NCI-H1417 treated with DMSO at 0.1 percent for 48 hours (cell line): Measurements from ENCODE around the gene GPX8.

Experiments used
- DNase-seq: peaks from one replicate; lab custom pipeline; 2025; lab: John Stamatoyannopoulos, UW

Gene GPX8, protein sequence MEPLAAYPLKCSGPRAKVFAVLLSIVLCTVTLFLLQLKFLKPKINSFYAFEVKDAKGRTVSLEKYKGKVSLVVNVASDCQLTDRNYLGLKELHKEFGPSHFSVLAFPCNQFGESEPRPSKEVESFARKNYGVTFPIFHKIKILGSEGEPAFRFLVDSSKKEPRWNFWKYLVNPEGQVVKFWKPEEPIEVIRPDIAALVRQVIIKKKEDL

DNA sequence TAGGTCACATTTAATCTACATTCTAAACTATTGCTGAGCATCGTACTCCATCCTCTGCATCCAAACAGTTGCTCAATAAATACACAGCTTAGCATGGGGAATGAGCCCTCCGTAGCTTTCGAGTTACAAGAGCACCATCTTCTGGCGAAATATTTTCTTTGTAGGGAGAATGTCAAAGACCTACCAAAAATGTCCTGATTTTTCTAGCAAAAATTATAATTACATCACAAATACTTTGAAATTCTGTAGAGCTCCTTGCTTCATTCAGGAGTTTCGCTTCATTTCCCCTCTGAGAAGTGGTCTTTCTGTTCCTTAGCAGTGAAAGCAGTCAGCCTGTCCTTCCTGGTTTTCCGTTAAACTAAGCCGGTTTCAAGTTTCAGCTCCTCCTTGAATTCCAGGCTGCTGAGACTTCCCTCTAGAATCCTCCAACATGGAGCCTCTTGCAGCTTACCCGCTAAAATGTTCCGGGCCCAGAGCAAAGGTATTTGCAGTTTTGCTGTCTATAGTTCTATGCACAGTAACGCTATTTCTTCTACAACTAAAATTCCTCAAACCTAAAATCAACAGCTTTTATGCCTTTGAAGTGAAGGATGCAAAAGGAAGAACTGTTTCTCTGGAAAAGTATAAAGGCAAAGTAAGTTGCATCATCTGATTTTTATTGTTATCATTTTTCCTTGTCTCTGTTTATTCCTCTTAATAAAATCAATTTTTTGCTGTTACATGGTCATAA lies at the start of gene GPX8:
GPX8 (plus strand) TSS at position 409 of the 730 bp plus-strand sequence; CDS start at position 431, 22 bp downstream.
- no peak for DNase-seq

DNA sequence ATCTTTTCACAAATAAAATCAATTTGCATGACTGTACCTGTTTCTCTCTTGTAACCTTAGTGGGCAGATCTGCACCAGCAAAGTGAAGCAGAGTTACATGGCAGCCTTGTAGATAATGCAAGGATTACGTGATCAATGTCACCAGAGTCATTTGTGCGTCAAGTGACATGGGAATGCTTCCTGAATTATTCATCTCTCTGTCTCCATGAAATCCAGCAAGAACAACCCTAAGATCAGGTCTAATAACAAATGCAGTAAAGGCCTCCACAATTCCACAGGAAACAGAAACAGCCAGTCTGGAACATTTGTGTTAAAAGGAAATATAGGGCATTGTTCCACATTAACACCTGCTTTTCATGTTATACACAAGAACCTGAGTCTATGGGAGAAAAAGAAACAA lies 49.8 kb upstream of the GPX8 start:
- DNase-seq, result no peak

DNA sequence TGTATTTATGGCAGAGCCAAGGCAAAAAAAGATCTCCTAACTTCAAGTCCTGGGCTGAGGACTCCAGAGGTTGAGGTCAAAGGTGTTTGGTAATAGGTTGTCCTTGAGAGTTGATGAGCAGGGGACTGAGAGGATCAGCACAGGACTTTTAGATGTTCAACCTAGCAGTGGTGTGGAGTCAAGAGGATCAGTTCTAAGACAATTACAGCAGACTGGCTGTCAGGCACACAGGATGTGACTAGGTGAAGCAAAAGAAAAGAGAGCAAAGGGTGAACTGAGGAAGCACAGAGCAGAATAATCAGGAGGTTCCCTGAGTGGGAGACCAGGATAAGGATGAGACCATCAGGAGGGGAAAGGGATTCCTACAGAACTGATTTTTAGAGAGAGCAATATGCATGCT lies 46.6 kb upstream of the GPX8 start:
- no peak for DNase-seq

DNA sequence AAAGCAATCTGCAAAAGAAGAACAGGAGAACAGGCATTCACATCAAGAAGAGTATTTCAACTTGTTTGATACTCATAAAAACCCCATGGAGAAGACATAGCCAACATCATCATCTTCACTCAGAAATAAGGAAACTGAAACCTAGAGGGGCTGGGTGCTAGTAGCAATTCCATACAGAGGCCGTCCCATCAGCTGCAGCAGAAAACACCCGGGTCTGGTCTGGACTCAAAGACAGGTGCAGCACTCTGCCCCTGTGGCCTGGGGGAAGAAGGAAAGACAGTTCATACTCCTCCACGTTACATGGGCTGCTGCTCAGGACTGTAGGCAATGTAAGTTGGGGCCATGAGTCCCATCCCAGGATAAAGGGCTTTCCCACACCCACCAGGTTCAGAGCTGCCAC lies 45.9 kb upstream of the GPX8 start:
- no peak for DNase-seq

DNA sequence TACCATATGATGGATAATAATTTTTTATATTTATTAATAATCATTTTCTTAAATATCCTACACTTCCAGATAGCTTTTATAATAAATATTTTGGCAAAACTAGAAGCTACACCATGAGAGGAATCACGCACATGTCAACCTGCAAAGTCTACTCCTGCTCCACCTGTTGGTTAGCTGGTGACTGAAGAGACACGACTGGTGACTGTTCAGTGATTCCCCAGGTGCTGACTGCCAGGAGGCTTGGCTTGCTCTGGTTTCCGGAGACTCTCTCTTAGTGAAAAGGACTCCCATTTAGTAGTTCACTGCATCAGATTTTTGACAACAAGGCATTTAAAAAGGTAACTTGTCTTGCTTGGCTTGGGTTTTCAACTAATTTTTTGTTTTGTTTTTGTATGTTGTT lies 36.6 kb upstream of the GPX8 start:
- no peak for DNase-seq

DNA sequence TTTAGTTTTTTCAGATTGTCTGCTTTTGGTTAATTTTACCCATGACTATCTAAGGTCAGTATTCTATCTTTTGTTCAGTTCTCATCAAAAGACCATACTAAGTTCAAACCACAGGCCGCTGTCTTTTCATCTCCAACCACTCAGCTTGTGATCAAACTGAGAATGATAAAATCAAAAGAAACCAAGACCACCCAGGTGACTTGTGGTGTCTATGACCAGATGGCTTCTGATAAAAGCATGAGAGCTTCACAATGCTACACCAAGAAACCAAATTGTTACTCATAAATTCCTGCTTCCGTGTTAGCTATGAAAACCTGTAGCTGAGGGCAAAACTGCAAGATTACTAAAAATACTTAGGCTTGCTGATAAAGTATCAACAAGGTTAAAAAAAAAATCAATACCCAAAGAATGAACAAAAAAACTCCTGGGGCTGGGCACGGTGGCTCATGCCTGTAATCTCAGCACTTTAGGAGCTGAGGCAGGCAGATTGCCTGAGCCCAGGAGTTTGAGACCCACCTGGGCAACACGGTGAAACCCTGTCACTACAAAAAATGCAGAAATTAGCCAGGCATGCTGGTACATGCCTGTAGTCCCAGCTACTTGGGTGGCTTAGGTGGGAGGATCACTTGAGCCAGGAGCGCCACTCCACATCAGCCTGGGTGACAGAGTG lies 25.8 kb upstream of the GPX8 start:
- DNase-seq, result no peak

DNA sequence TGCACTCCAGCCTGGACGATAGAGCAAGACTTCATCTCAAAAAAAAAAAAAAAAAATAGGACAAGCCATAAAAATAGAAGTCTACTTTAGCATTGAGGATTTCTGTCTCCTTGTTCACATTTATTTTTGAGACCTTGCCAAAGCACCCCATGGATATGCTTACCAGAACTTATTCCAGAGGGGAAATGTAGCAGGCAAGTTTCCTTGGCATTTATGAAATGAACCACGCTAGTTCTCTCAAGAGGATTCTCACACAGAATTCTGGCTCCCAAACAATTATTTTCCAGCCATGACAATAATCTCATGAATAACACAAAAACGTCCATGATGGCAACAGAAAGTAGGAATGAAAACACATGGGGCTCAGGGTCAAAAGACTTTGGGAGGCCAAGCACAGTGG lies 23.4 kb upstream of the GPX8 start:
- no peak for DNase-seq

DNA sequence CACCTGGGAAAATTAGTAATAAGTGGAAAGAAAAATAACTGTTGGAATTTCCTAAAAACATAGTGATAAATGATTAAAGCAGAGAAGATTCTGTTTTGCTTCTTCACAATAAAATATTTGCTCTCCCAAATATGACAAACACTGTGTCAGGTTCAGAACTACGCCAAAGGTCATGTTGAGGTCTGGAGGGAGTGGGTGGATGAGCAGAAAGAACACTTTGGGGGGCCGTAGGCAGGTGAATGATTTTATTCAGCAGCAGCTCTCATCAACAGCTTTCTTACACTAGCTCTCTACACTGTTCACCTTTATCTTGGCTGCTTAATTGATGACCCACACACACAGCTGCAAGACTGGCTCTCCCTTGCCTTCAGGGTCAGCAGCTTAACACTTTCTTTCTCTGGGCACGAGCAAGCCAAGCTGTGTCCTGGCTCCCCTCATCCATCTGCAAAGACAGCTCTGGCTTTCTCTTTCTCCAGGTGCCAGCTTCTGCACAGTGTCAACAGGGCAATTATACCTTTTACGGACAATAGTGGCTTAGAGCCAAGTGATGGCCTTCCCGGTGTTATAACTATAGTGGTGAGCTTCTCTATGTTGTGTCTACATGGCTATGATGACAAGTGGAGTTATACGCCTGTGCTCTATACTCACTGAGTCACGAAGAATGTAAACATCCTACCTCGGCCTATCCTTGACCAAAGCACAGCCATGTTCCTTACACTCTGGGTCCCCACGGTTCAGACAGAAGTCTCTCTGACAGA lies 18.9 kb upstream of the GPX8 start:
- no peak for DNase-seq

DNA sequence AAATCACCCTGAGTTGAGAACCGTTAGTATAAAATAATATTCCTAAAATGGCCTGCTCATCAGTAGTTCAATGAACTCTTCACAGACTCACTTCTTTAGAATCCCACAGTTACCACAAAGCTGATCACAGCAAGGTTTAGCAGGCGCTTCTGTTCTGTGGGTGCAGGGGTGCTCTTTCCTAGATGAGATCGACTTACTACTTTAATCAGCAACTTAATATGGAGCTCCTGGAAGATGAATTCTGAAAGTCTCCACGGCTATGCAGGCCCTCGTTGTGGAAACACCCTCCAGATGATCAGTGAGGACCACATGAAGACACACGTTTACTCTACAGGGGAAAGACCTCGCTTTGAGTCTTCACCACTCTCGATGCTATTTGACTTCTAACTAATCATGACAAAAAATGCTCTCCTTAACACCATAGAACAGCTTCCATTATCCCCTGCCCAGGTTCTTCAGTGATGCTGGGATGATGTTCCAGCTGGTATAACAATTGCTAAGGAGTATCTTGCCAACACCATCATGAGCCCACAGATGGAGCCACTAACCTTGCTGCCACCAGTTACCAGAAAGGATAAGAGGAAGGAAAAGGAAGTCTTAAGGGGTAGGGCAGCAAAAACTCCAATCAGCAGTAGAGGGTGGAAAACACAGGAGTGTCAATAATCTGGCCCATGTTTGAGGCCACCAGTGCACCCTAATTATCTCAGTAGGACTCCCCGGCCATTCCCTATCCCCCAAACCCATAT lies 17.9 kb upstream of the GPX8 start:
- no peak for DNase-seq

DNA sequence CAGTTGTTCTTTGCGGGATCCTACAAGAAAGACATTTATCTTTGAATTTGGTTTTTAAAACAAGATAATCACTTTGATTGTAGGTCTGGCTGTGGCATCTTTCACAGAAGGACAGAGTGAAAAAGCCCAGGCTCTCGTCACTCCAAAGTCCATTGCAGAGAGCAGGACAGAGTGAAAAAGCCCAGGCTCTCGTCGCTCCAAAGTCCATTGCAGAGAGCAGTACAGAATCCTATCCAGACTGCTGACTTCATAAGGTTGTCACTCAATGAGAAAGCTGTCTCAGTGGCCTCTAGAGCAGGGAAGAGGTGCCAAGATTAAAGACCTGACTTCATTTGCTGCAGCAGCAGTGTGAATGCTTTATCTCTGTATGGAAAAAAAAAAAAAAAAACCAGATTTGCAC lies 16.3 kb upstream of the GPX8 start:
- DNase-seq, result no peak

DNA sequence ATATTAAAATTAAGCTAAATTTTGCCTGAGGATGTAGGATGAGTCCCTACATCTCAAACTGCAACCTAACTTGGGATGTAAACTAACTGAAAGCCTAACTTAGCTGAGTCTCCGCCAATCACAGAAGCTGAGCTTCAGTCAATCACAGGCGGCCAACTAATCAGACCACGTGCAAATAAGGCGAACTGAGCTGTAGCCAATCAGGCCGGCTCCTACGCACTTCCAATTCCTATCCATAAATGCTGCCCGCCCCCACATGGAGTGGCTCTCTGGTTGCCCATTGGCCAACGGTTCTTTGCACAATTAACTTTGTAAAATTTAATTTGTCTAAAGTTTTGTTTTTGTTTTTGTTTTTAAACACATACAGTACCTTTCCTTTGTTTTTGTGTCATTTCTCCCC lies 13.9 kb upstream of the GPX8 start:
- no peak for DNase-seq

DNA sequence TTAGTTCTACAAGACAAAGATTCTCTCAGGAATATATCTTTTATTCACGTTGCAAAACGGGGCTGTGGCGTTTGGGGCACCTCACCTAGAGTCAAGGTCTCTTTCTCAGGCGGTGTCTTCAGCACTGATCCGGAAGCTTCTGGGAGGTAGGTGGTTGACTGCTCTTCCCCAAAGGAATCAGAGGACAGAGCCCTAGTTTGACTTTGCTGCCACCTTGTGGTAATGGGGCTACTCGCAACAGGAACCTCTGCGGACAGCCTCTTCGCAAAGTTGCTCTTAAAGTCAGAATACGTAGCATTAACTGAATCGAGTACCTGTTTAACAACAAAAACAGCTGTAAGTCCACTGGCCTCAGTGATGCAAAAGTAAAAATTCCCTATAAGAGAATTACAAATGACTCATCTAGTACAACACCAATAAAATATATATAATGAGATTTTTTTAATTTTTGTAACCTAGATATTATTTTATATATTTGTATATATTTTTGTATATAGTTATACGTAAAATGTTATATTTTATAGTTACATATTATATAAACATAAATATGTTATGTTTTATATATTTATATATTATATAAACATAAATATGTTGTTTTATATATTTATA lies 13.3 kb upstream of the GPX8 start:
- DNase-seq, result peak; percentile 19

DNA sequence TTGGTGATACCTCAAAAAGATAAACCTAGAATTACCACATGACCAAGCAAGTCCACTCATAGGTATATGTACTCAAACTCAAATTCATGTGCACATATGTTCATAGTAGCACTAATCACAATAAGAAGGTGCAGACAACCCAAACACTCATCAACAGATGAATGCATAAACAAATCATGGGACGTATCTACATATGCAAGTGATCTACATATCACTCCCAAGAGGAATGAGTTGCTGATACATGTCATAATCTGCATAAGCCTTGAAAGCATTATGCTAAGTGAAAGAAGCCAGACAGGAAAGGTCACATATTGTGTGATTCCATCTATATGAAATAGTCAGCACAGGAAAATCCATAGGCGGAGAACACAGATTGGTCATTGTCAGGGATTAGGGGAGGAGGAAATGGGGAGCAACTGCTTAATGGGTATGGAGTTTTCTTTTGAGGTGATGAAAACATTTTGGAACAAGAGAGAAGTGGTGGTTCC lies 10.6 kb upstream of the GPX8 start:
- no peak for DNase-seq

DNA sequence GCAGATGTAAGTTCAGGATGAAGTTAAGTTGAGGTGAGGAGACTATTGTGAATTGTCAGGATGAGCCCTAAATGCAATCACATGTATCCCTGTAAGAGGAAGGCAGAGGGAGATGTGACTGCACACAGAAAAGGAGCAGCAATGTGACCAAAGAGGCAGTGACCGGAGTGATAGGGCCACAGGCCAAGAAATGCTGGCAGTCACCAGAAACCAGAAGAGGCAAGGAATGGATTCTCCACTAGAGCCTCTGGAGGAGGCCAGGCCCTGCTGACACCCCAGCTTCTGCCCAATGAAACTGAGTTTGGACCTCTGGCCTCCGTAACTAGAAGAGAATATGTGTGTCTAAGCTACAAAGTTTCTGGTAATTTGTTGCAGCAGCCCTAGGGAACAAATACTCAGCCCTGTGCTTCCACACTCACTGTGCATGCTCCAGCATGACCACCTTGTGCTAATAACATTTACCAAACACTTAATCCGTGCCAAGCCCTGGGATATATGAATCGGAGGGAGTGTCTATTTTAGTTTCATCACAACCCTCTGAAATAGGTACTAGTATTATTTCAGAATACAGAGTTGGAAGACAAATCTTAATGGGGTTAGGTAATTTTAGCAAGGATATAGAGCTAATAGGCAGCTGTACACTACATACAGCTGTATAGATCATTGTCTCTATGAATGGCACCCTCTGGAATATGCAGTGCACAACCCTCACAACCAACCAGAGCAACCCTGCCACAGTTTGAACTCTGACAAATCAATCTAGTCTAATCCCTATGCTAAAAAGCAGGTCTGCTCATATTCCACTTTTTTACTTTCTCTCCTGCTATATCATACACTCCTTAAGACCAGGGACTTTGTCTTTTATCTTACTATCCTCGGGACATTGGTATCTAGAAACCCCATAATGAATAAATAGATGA lies 7.8 kb upstream of the GPX8 start:
- no peak for DNase-seq

DNA sequence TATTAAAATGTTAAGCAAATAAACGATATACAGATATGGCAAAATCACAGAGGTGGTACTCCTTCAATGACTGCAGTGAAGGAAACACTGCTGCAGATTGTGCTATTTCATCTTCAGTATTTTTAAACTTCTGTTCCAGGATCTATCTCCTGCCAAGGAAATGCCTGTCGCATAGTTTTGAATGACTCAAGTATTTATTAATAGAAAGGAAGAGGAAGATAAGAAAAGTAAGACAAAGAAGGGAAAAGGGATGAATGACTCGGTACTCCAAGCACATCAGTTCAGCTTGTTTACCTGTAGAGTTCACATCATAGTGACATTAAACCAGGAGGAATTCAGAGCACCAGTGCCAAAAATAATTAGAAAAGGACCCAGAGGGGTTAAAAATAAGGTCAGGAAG lies 5.1 kb upstream of the GPX8 start:
- DNase-seq, result no peak

DNA sequence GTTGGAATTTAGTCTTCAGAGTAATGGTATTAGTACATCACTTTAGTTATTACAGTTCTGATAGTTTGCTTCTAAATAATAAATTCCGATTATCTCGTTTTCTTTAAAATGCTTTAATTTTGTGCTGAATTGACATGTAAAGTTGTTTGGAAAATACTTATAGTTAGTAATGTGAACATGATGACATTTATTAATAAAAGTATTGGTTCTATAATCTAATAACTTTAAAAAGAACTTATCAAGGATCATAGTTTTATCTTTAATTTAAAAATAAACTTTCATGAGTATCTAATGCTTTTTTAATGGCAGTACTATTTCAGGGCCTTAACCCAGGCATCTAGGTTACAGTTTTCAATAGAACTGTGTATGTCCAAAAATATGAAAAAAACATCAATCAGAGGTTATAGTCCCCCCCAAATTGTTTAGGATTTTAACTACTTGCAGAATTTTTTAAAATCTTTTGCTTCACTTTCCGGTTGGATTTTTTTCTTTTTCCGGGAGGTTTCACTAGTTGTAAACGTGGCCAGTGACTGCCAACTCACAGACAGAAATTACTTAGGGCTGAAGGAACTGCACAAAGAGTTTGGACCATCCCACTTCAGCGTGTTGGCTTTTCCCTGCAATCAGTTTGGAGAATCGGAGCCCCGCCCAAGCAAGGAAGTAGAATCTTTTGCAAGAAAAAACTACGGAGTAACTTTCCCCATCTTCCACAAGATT lies 680 bp downstream of the GPX8 start:
- no peak for DNase-seq

DNA sequence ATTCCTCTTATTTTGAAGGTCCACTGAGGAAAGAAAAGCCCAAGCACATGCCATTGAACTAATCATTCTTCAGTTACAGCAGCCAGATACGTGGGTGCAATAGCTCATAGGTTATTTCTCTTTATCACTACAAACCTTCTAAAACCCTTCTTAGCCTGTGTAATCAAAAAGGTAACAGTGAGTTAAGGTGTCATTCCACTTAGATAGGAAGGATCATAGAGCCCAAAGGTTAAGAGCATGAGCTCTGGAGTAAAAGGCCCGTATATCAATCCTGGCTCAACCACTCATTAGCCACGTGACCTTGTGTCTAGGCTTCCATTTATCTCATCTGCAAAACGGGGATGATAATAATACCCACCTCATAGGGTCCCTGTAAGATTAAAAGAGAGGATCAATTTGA lies 2.7 kb downstream of the GPX8 start:
- DNase-seq, result no peak

DNA sequence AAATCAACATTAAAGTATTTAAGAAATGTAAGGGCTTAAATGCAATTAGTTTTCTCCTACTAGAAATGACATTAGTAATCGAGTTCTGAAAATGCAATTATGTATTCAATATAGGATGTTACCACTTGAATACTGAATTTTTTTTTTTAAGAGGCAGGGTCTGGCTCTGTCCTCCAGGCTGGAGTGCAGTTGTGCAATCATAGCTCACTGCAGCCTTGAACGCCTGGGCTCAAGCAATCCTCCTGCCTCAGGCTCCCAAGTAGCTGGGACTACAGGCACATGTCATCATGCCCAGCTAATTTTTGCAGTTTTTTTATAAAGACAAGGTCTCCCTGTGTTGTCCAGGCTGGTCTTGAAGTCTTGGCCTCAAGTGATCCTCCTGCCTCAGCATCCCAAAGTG lies 11.5 kb downstream of the GPX8 start:
- no peak for DNase-seq

DNA sequence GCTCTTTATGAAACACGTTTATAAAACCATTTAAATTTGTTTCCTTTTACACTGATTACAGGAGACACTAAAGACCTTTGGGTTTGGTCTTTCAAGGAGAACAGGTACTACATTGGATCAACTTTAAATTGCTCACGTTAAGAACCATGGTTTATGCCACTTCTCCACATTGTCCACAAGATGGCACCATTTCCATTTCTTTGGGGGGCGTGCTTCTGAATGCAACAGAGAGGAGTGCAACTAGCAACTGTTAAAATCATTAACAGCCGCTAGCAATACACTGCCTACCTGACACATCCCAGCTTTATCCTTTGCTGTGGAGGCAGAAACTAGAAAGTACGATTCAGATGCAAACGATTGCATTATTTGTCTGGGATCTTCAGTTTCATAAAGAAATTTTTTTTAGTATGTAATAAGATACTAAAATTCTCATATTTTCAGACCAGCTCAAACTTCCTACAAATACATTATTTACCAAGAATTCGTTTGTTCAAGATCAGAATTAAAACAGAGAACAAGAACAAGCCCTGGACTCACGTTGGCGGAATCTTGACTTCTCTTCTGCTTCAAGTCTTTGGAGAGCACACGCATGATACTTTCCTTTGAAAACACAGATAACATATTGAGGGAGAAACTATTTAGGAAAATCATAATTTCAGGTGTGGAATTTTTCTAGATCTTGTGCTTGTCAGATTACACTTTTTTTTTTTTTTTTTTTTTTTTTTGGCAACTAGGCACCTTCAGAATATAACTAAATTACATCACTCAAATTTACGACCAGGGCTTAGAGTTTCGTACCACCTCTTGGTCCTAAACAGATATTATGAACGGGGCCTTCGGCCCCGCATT lies 12.3 kb downstream of the GPX8 start:
- DNase-seq, result peak; percentile 20
